ENCODE data around the gene CERCAM.
A peak's percentile ranks its signal among the peaks of the same experiment; 100 is the strongest.
"Not testable (repeated sequence)": the region's sequence is repeated elsewhere in the genome, so short reads cannot be mapped to it uniquely, and the experiment has no call there.

The CERCAM gene

DNA sequence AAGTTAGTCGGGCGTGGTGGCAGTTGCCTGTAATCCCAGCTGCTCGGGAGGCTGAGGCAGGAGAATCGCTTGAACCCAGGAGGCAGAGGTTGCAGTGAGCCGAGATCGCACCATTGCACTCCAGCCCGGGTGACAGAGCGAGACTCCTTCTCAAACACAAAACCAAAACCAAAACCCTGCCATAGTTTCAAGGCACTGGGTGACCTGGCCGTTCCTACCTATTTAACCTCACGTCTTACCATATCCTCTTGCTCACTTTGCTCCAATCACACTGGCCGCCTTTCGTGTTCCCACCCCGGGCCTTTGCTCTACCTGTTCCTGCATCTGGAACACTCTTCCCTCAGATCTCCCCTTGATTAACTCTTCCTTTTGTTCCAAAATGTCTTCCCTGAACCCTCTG is 6.9 kb upstream of the CERCAM start:
- H2BK120ac ChIP-seq (ENCODE audit: insufficient read depth, low read length, poor library complexity) = peak overlapping the region; percentile 33
- H3K18ac ChIP-seq (ENCODE audit: low read length); H2BK5ac ChIP-seq (ENCODE audit: low read depth, low read length, poor library complexity); H3K4ac ChIP-seq (ENCODE audit: low read depth, low read length); H3K4me2 ChIP-seq (ENCODE audit: low read length); H3K27me3 ChIP-seq (ENCODE audit: insufficient read depth, low read length); H3K27ac ChIP-seq (ENCODE audit: low read depth, low read length); H2AK5ac ChIP-seq (ENCODE audit: low read length); H3K9ac ChIP-seq (ENCODE audit: low read length); H2AFZ ChIP-seq (ENCODE audit: insufficient read depth, low read length, poor library complexity); H4K8ac ChIP-seq (ENCODE audit: low read depth, low read length); DNase-seq; H3K36me3 ChIP-seq (ENCODE audit: control insufficient read depth in 1 of 2, insufficient read depth in 2 of 2, low read length in 2 of 2); H4K12ac ChIP-seq (ENCODE audit: low read depth, low read length); H3K4me3 ChIP-seq (ENCODE audit: low read depth, low read length); H3K14ac ChIP-seq (ENCODE audit: low read length); H3K9me3 ChIP-seq (ENCODE audit: insufficient read depth, low read depth, low read length); H3K23ac ChIP-seq (ENCODE audit: low read length); H3K79me2 ChIP-seq (ENCODE audit: control insufficient read depth, insufficient read depth, low read length, poor library complexity): not testable (repeated sequence)
- peak overlapping the region; percentile 73 for H2BK12ac ChIP-seq (ENCODE audit: low read length)
- H3K4me1 ChIP-seq (ENCODE audit: control insufficient read depth in 1 of 2, insufficient read depth in 2 of 2, low read length in 2 of 2) = peaks cover 24% of the 10 kb centered on the region in 2 experiments
- H4K91ac ChIP-seq (ENCODE audit: low read depth, low read length) = peak overlapping the region; percentile 21
- peaks cover 25% of the 10 kb centered on the region for H3K79me1 ChIP-seq (ENCODE audit: low read length)
- WGBS (ENCODE audit: extremely low coverage, insufficient coverage, insufficient read length) = no CpG with 5 or more reads among the region's 13 CpGs

DNA sequence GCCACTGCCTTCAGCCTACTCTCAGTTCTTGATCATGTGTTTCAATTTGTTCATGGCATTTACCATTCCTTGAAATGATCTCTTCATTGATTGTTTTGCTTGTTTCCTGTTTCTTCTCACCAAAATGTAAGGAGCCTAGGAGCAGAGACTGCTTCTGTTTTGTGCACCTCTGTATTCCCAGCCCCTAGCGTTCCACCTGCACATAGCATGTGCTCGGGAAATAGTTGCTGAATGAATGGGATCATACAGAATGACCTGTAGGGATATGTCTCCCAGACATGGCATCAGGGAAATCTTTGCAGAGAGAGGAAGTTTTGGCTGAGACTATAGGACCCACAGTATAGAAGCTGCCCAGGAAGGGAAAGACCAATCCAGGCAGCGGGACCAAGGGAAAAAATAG is 6.2 kb upstream of the CERCAM start:
- Histone ChIP-seq H3K36me3 (ENCODE audit: control insufficient read depth in 1 of 2, insufficient read depth in 2 of 2, low read length in 2 of 2) (no peaks in the 10 kb centered on the region), H4K12ac (ENCODE audit: low read depth, low read length) (no peak overlapping the region), H3K4me2 (ENCODE audit: low read length) (no peak overlapping the region), H3K9me3 (ENCODE audit: insufficient read depth, low read depth, low read length) (no peaks in the 10 kb centered on the region), H2BK12ac (ENCODE audit: low read length) (no peak overlapping the region), H3K23ac (ENCODE audit: low read length) (no peak overlapping the region), H3K27me3 (ENCODE audit: insufficient read depth, low read length) (no peaks in the 10 kb centered on the region), H4K91ac (ENCODE audit: low read depth, low read length) (no peak overlapping the region), H3K4me3 (ENCODE audit: low read depth, low read length) (no peak overlapping the region), H3K14ac (ENCODE audit: low read length) (no peak overlapping the region), H3K18ac (ENCODE audit: low read length) (no peak overlapping the region), H2AK5ac (ENCODE audit: low read length) (no peak overlapping the region), H4K8ac (ENCODE audit: low read depth, low read length) (no peak overlapping the region), H3K79me2 (ENCODE audit: control insufficient read depth, insufficient read depth, low read length, poor library complexity) (peaks cover 4% of the 10 kb centered on the region), H2BK120ac (ENCODE audit: insufficient read depth, low read length, poor library complexity) (no peak overlapping the region), H3K27ac (ENCODE audit: low read depth, low read length) (no peak overlapping the region), H3K79me1 (ENCODE audit: low read length) (peaks cover 26% of the 10 kb centered on the region), H2BK5ac (ENCODE audit: low read depth, low read length, poor library complexity) (no peak overlapping the region), H3K4ac (ENCODE audit: low read depth, low read length) (no peak overlapping the region), H2AFZ (ENCODE audit: insufficient read depth, low read length, poor library complexity) (no peak overlapping the region), H3K9ac (ENCODE audit: low read length) (no peak overlapping the region), H3K4me1 (ENCODE audit: control insufficient read depth in 1 of 2, insufficient read depth in 2 of 2, low read length in 2 of 2) (peaks cover 27 to 30% of the 10 kb centered on the region in 2 experiments)
- peak; percentile 27 to 72 for DNase-seq
- WGBS (ENCODE audit: extremely low coverage, insufficient coverage, insufficient read length) = no CpG with 5 or more reads among the region's 3 CpGs

DNA sequence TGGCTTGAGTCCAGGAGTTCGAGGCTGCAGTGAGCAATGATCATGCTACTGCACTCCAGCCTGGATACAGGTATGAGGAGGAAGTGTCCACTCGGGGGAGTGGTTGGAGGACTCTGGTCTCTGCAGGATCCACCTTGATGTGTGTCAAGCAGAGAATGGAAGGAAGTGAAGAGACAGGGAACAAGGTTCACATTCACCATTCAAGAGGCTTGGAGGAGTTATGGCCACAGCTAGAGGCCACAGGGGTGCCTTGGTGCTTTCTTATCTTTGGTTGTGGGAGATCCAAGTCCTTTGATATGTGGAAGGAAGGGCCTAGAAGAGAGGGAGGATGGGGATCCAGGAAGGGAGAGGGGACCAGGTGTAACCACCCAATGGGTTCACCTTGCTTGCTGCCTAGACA is 5.4 kb upstream of the CERCAM start:
- no peaks in the 10 kb centered on the region for H3K36me3 ChIP-seq (ENCODE audit: control insufficient read depth in 1 of 2, insufficient read depth in 2 of 2, low read length in 2 of 2)
- WGBS (ENCODE audit: extremely low coverage, insufficient coverage, insufficient read length) = no CpG with 5 or more reads among the region's 2 CpGs
- no peak overlapping the region for H3K9ac ChIP-seq (ENCODE audit: low read length)
- H3K14ac ChIP-seq (ENCODE audit: low read length) = peak overlapping the region; percentile 80
- no peaks in the 10 kb centered on the region for H3K27me3 ChIP-seq (ENCODE audit: insufficient read depth, low read length)
- H2AFZ ChIP-seq (ENCODE audit: insufficient read depth, low read length, poor library complexity) = peak overlapping the region; percentile 38
- H2BK12ac ChIP-seq (ENCODE audit: low read length) = peak overlapping the region; percentile 98
- H3K4me2 ChIP-seq (ENCODE audit: low read length) = no peak overlapping the region
- no peak for DNase-seq
- peak overlapping the region; percentile 93 for H2AK5ac ChIP-seq (ENCODE audit: low read length)
- peak overlapping the region; percentile 93 for H4K8ac ChIP-seq (ENCODE audit: low read depth, low read length)
- H3K27ac ChIP-seq (ENCODE audit: low read depth, low read length) = peak overlapping the region; percentile 93
- peak overlapping the region; percentile 99 for H4K91ac ChIP-seq (ENCODE audit: low read depth, low read length)
- peak overlapping the region; percentile 99 for H2BK120ac ChIP-seq (ENCODE audit: insufficient read depth, low read length, poor library complexity)
- peaks cover 32% of the 10 kb centered on the region in 2 experiments for H3K4me1 ChIP-seq (ENCODE audit: control insufficient read depth in 1 of 2, insufficient read depth in 2 of 2, low read length in 2 of 2)
- H3K23ac ChIP-seq (ENCODE audit: low read length) = no peak overlapping the region
- peak overlapping the region; percentile 68 for H3K18ac ChIP-seq (ENCODE audit: low read length)
- H4K12ac ChIP-seq (ENCODE audit: low read depth, low read length) = peak overlapping the region; percentile 97
- peak overlapping the region; percentile 75 for H3K4ac ChIP-seq (ENCODE audit: low read depth, low read length)
- H3K9me3 ChIP-seq (ENCODE audit: insufficient read depth, low read depth, low read length) = no peaks in the 10 kb centered on the region
- H3K79me1 ChIP-seq (ENCODE audit: low read length) = peaks cover 31% of the 10 kb centered on the region
- H3K4me3 ChIP-seq (ENCODE audit: low read depth, low read length) = no peak overlapping the region
- peak overlapping the region; percentile 93 for H2BK5ac ChIP-seq (ENCODE audit: low read depth, low read length, poor library complexity)
- peaks cover 5% of the 10 kb centered on the region for H3K79me2 ChIP-seq (ENCODE audit: control insufficient read depth, insufficient read depth, low read length, poor library complexity)

GRCh38 chr9:128416014-128416413 is 4.6 kb upstream of the CERCAM start:
- H3K4ac ChIP-seq (ENCODE audit: low read depth, low read length) = no peak overlapping the region
- peak overlapping the region; percentile 91 for H3K27ac ChIP-seq (ENCODE audit: low read depth, low read length)
- peak overlapping the region; percentile 97 for H4K91ac ChIP-seq (ENCODE audit: low read depth, low read length)
- H3K79me2 ChIP-seq (ENCODE audit: control insufficient read depth, insufficient read depth, low read length, poor library complexity) = peaks cover 10% of the 10 kb centered on the region
- no peak overlapping the region for H2BK12ac ChIP-seq (ENCODE audit: low read length)
- H2AK5ac ChIP-seq (ENCODE audit: low read length) = no peak overlapping the region
- no peak overlapping the region for H3K18ac ChIP-seq (ENCODE audit: low read length)
- H4K8ac ChIP-seq (ENCODE audit: low read depth, low read length) = no peak overlapping the region
- no peaks in the 10 kb centered on the region for H3K27me3 ChIP-seq (ENCODE audit: insufficient read depth, low read length)
- no peaks in the 10 kb centered on the region for H3K9me3 ChIP-seq (ENCODE audit: insufficient read depth, low read depth, low read length)
- H3K36me3 ChIP-seq (ENCODE audit: control insufficient read depth in 1 of 2, insufficient read depth in 2 of 2, low read length in 2 of 2) = no peaks in the 10 kb centered on the region
- no peak overlapping the region for H3K9ac ChIP-seq (ENCODE audit: low read length)
- no peak overlapping the region for H3K14ac ChIP-seq (ENCODE audit: low read length)
- H3K4me1 ChIP-seq (ENCODE audit: control insufficient read depth in 1 of 2, insufficient read depth in 2 of 2, low read length in 2 of 2) = peaks cover 32% of the 10 kb centered on the region in 2 experiments
- peak overlapping the region; percentile 92 for H2BK5ac ChIP-seq (ENCODE audit: low read depth, low read length, poor library complexity)
- H3K4me2 ChIP-seq (ENCODE audit: low read length) = peak overlapping the region; percentile 64
- H3K4me3 ChIP-seq (ENCODE audit: low read depth, low read length) = no peak overlapping the region
- H3K79me1 ChIP-seq (ENCODE audit: low read length) = peaks cover 37% of the 10 kb centered on the region
- H4K12ac ChIP-seq (ENCODE audit: low read depth, low read length) = no peak overlapping the region
- no peak overlapping the region for H2BK120ac ChIP-seq (ENCODE audit: insufficient read depth, low read length, poor library complexity)
- H2AFZ ChIP-seq (ENCODE audit: insufficient read depth, low read length, poor library complexity) = no peak overlapping the region
- H3K23ac ChIP-seq (ENCODE audit: low read length) = no peak overlapping the region
- DNase-seq = peak; percentile 86 to 91
- WGBS (ENCODE audit: extremely low coverage, insufficient coverage, insufficient read length) = no CpG with 5 or more reads among the region's 6 CpGs

Data from trophoblast cell (in vitro differentiated cells and primary cell).